ENCODE data around the gene ZNF410. TPM values are rescaled to one million over a fixed set of nuclear protein-coding genes. Genes with fewer than 3 reads are reported as not detected.

Gene ZNF410
- total and polyA plus RNA-seq, 2 of the 13 experiments (the other 11 are each of a cell fraction or from before 2014, with no cell fraction given), result 19.2 to 44.3 TPM

DNA sequence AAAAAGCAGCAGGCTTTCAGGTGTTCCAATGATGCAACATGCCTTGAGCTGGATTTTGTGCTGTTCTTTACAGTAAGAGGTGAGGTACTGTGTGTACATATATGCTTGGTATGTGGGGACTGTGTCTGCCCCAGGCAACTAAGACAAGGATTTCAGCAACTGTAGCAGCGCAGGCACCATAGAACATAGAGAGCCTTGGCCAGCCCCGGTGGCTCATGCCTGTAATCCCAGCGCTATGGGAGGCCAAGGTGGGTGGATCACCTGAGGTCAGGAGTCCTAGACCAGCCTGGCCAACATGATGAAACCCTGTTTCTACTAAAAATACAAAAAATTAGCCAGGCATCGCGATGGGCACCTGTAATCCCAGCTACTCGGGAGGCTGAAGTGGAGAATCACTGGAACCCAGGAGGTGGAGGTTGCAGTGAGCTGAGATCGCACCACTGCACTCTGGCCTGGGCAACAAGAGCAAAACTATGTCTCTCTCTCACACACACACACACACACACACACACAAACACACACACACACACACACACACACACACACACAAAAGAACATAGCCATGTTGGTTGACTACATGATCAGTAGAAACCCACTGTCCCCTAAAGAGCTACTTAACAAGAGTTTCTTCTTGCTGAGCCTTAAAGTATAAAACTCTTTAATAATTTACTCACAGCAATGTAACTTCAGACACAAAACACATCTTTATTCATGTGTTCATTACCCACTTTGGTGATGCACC lies 48.2 kb upstream of the ZNF410 start (continued):
- TF ChIP-seq, protein P1, sequence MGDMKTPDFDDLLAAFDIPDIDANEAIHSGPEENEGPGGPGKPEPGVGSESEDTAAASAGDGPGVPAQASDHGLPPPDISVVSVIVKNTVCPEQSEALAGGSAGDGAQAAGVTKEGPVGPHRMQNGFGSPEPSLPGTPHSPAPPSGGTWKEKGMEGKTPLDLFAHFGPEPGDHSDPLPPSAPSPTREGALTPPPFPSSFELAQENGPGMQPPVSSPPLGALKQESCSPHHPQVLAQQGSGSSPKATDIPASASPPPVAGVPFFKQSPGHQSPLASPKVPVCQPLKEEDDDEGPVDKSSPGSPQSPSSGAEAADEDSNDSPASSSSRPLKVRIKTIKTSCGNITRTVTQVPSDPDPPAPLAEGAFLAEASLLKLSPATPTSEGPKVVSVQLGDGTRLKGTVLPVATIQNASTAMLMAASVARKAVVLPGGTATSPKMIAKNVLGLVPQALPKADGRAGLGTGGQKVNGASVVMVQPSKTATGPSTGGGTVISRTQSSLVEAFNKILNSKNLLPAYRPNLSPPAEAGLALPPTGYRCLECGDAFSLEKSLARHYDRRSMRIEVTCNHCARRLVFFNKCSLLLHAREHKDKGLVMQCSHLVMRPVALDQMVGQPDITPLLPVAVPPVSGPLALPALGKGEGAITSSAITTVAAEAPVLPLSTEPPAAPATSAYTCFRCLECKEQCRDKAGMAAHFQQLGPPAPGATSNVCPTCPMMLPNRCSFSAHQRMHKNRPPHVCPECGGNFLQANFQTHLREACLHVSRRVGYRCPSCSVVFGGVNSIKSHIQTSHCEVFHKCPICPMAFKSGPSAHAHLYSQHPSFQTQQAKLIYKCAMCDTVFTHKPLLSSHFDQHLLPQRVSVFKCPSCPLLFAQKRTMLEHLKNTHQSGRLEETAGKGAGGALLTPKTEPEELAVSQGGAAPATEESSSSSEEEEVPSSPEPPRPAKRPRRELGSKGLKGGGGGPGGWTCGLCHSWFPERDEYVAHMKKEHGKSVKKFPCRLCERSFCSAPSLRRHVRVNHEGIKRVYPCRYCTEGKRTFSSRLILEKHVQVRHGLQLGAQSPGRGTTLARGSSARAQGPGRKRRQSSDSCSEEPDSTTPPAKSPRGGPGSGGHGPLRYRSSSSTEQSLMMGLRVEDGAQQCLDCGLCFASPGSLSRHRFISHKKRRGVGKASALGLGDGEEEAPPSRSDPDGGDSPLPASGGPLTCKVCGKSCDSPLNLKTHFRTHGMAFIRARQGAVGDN (CRISPR knock-in tag; IDR thresholded peaks at IDR 0.05), result peak; percentile 22; the same call in 1 of the 2 replicates
- peak; percentile 13 for TF ChIP-seq ASH2L (IDR thresholded peaks at IDR 0.05; ENCODE audit: insufficient read length, low read depth, low read length)
- TF ChIP-seq, protein P2, sequence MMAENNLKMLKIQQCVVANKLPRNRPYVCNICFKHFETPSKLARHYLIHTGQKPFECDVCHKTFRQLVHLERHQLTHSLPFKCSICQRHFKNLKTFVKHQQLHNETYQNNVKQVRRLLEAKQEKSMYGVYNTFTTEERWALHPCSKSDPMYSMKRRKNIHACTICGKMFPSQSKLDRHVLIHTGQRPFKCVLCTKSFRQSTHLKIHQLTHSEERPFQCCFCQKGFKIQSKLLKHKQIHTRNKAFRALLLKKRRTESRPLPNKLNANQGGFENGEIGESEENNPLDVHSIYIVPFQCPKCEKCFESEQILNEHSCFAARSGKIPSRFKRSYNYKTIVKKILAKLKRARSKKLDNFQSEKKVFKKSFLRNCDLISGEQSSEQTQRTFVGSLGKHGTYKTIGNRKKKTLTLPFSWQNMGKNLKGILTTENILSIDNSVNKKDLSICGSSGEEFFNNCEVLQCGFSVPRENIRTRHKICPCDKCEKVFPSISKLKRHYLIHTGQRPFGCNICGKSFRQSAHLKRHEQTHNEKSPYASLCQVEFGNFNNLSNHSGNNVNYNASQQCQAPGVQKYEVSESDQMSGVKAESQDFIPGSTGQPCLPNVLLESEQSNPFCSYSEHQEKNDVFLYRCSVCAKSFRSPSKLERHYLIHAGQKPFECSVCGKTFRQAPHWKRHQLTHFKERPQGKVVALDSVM (CRISPR knock-in tag; IDR thresholded peaks at IDR 0.05), result peak; percentile 61; the same call in 1 of the 2 replicates
- TF ChIP-seq, protein P3, sequence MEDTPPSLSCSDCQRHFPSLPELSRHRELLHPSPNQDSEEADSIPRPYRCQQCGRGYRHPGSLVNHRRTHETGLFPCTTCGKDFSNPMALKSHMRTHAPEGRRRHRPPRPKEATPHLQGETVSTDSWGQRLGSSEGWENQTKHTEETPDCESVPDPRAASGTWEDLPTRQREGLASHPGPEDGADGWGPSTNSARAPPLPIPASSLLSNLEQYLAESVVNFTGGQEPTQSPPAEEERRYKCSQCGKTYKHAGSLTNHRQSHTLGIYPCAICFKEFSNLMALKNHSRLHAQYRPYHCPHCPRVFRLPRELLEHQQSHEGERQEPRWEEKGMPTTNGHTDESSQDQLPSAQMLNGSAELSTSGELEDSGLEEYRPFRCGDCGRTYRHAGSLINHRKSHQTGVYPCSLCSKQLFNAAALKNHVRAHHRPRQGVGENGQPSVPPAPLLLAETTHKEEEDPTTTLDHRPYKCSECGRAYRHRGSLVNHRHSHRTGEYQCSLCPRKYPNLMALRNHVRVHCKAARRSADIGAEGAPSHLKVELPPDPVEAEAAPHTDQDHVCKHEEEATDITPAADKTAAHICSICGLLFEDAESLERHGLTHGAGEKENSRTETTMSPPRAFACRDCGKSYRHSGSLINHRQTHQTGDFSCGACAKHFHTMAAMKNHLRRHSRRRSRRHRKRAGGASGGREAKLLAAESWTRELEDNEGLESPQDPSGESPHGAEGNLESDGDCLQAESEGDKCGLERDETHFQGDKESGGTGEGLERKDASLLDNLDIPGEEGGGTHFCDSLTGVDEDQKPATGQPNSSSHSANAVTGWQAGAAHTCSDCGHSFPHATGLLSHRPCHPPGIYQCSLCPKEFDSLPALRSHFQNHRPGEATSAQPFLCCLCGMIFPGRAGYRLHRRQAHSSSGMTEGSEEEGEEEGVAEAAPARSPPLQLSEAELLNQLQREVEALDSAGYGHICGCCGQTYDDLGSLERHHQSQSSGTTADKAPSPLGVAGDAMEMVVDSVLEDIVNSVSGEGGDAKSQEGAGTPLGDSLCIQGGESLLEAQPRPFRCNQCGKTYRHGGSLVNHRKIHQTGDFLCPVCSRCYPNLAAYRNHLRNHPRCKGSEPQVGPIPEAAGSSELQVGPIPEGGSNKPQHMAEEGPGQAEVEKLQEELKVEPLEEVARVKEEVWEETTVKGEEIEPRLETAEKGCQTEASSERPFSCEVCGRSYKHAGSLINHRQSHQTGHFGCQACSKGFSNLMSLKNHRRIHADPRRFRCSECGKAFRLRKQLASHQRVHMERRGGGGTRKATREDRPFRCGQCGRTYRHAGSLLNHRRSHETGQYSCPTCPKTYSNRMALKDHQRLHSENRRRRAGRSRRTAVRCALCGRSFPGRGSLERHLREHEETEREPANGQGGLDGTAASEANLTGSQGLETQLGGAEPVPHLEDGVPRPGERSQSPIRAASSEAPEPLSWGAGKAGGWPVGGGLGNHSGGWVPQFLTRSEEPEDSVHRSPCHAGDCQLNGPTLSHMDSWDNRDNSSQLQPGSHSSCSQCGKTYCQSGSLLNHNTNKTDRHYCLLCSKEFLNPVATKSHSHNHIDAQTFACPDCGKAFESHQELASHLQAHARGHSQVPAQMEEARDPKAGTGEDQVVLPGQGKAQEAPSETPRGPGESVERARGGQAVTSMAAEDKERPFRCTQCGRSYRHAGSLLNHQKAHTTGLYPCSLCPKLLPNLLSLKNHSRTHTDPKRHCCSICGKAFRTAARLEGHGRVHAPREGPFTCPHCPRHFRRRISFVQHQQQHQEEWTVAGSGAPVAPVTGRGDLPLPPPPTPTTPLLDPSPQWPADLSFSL (CRISPR knock-in tag; IDR thresholded peaks at IDR 0.05), result peak; percentile 94

All from HepG2 (cell line).